ENCODE measurements around the gene EIF5. TPM values are rescaled to one million over a fixed set of nuclear protein-coding genes. Genes with fewer than 3 reads are reported as not detected.

EIF5 gene
- total and polyA plus RNA-seq, 2 of the 4 experiments (the other 2 are of a cell fraction) = 181 to 241 TPM

- no peak overlapping the region for H3K9ac ChIP-seq (ENCODE audit: low read depth, low read length)
- H3K9me3 ChIP-seq (ENCODE audit: control insufficient read depth, insufficient read depth, low read length) = no peaks in the 10 kb centered on the region
- no peak overlapping the region for H2AFZ ChIP-seq (replicated peaks; ENCODE audit: low read length, poor library complexity)
- intact Hi-C loops (cut with micrococcal nuclease) (no loop called here), dilution Hi-C loops (cut with HindIII; ENCODE audit: low sequenced_read_pairs, unreplicated experiment) (no loop called here), in situ Hi-C loops (cut with MboI; ENCODE audit: low sequenced_read_pairs) (no loop called here)
- no peak overlapping the region for H4K91ac ChIP-seq (ENCODE audit: insufficient read depth, low read depth, low read length)
- CTCF ChIA-PET = no interaction called here
- H3K27ac ChIP-seq (ENCODE audit: insufficient read depth, low read length) = no peak overlapping the region
- H3K79me1 ChIP-seq (ENCODE audit: low read depth in 1 of 2, low read length in 2 of 2) = no peaks in the 10 kb centered on the region
- no peak overlapping the region for H2AK9ac ChIP-seq (replicated peaks; ENCODE audit: low read depth, low read length, poor library complexity)
- DNase-seq = no peak
- no peak overlapping the region for H3K23ac ChIP-seq (ENCODE audit: low read depth, low read length)
- no peak overlapping the region for H3K4me3 ChIP-seq (ENCODE audit: insufficient read depth, low read depth, low read length)
- H2BK15ac ChIP-seq (ENCODE audit: low read depth, low read length) = no peak overlapping the region
- H3K14ac ChIP-seq (replicated peaks; ENCODE audit: low read depth, low read length) = no peak overlapping the region
- no peak overlapping the region for H4K5ac ChIP-seq (ENCODE audit: low read depth, low read length)
- no peaks in the 10 kb centered on the region for H4K20me1 ChIP-seq (ENCODE audit: insufficient read depth, low read length)
- no peak overlapping the region for H2BK120ac ChIP-seq (ENCODE audit: low read depth, low read length)
- no peak for ATAC-seq (ENCODE audit: low read depth)
- H3K4ac ChIP-seq (ENCODE audit: low read depth, low read length) = no peak overlapping the region
- BruUV-seq (replicated peaks) = no TSS peak
- POLR2A ChIA-PET (ENCODE audit: unreplicated experiment) = no interaction called here
- TF ChIP-seq CHD1 (IDR thresholded peaks at IDR 0.05; ENCODE audit: low read depth, low read length) (no peak), NFE2L2 (IDR thresholded peaks at IDR 0.05; ENCODE audit: low read depth, low read length) (no peak), MAFK (IDR thresholded peaks at IDR 0.05; ENCODE audit: low read depth, low read length) (no peak), MAZ (IDR thresholded peaks at IDR 0.05; ENCODE audit: borderline replicate concordance, low read depth, low read length) (no peak), RFX5 (IDR thresholded peaks at IDR 0.05; ENCODE audit: low read depth, low read length) (no peak), CTCF (conservative IDR thresholded peaks at IDR 0.05; ENCODE audit: low read depth, low read length) (no peak), MXI1 (IDR thresholded peaks at IDR 0.05; ENCODE audit: borderline replicate concordance, low read depth, low read length) (no peak), FOS (IDR thresholded peaks at IDR 0.05; ENCODE audit: low read depth, low read length) (no peak)
- no peaks in the 10 kb centered on the region for H3K36me3 ChIP-seq (ENCODE audit: control insufficient read depth, insufficient read depth, low read length)
- H3K9me1 ChIP-seq (ENCODE audit: insufficient read depth, low read length) = no peaks in the 10 kb centered on the region
- no peak overlapping the region for H2AK5ac ChIP-seq (ENCODE audit: low read depth, low read length)
- peaks cover 3% of the 10 kb centered on the region for H3K4me1 ChIP-seq (ENCODE audit: control insufficient read depth, insufficient read depth, low read length)
- H3K27me3 ChIP-seq (ENCODE audit: control insufficient read depth, insufficient read depth, low read length) = peaks cover 15% of the 10 kb centered on the region
- H3K18ac ChIP-seq (ENCODE audit: low read depth, low read length) = no peak overlapping the region
- no peak overlapping the region for H3K4me2 ChIP-seq (ENCODE audit: low read depth, low read length)
- H2BK5ac ChIP-seq (ENCODE audit: low read depth, low read length, poor library complexity, severe bottlenecking) = no peak overlapping the region
- H4K8ac ChIP-seq (ENCODE audit: low read depth in 2 of 2, low read length in 2 of 2) = no peak overlapping the region
- WGBS, 2 experiments (ENCODE audit: extremely low coverage in 2 of 2, insufficient read length in 1 of 2) = 69% methylated on average over 3 of the region's 6 CpGs; no CpG with 5 or more reads in 1 of the 2 experiments
- H3K56ac ChIP-seq (ENCODE audit: extremely low read depth, insufficient read depth, low read length) = no peak overlapping the region
- H2BK20ac ChIP-seq (ENCODE audit: low read depth, low read length) = no peak overlapping the region
Measured at GRCh38 chr14:103318750-103319419, 15.2 kb upstream of the EIF5 start.
